ENCODE results near the gene CALN1.

DNA sequence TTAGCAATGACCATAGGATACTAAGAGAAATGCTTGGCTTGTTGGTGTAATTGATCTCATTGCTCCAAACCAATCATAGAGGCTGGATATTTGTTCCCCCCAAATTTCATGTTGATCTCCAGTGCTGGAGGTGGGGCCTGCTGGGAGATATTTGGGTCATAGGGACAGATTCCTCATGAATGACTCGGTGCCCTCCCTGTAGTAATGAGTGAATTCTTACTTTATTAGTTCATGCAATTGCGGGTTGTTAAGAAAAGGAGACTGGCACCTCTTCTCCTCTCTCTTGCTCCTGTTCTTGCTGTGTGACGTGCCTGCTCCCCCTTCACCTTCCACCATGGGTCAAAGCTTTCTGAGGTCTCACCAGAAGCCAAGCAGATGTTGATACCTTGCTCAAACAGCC is 630.1 kb downstream of the CALN1 start:
- TF ChIP-seq MAFK (IDR thresholded peaks at IDR 0.05; ENCODE audit: low read depth, low read length) = no peak
- TF ChIP-seq, protein P1, sequence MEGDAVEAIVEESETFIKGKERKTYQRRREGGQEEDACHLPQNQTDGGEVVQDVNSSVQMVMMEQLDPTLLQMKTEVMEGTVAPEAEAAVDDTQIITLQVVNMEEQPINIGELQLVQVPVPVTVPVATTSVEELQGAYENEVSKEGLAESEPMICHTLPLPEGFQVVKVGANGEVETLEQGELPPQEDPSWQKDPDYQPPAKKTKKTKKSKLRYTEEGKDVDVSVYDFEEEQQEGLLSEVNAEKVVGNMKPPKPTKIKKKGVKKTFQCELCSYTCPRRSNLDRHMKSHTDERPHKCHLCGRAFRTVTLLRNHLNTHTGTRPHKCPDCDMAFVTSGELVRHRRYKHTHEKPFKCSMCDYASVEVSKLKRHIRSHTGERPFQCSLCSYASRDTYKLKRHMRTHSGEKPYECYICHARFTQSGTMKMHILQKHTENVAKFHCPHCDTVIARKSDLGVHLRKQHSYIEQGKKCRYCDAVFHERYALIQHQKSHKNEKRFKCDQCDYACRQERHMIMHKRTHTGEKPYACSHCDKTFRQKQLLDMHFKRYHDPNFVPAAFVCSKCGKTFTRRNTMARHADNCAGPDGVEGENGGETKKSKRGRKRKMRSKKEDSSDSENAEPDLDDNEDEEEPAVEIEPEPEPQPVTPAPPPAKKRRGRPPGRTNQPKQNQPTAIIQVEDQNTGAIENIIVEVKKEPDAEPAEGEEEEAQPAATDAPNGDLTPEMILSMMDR (IDR thresholded peaks at IDR 0.05; ENCODE audit: control extremely low read depth in 1 of 3, insufficient read depth in 1 of 3, low read depth in 1 of 3, low read length in 3 of 3) = no peak
- no peak for TF ChIP-seq POLR2A (IDR thresholded peaks at IDR 0.05; ENCODE audit: control extremely low read depth in 1 of 2, low read depth in 2 of 2, low read length in 2 of 2)
- no peak for TF ChIP-seq EP300 (IDR thresholded peaks at IDR 0.05; ENCODE audit: borderline replicate concordance in 1 of 2, low read depth in 2 of 2, low read length in 2 of 2)
- no peak for TF ChIP-seq PHF8 (conservative IDR thresholded peaks at IDR 0.05; ENCODE audit: low read depth, low read length)
- TF ChIP-seq KDM1A (IDR thresholded peaks at IDR 0.05; ENCODE audit: borderline replicate concordance, low read length) = no peak
- no peak for TF ChIP-seq RAD21 (IDR thresholded peaks at IDR 0.05 in 1 of 2, conservative IDR thresholded peaks at IDR 0.05 in 1 of 2; ENCODE audit: low read depth in 2 of 2, low read length in 2 of 2)

Measured in H1 (cell line).